GM12801 (cell line): Measurements from ENCODE around the gene OR8G5.

Experiments used
- CTCF ChIP-seq: IDR thresholded peaks from one replicate; pipeline ENCODE4 v1.5.1; 2011; ENCODE audit warnings: control low read depth; ENCODE audit not compliant: insufficient read length; ENCODE audit errors: extremely low read depth

Gene OR8G5

GRCh38 chr11:124222407-124222806, 33.8 kb upstream of the OR8G5 start:
- no peak for TF ChIP-seq CTCF

GRCh38 chr11:124225471-124225870, 30.7 kb upstream of the OR8G5 start:
- no peak for TF ChIP-seq CTCF

- no peak for TF ChIP-seq CTCF
Observed at GRCh38 chr11:124233376-124233775, 22.8 kb upstream of the OR8G5 start.

GRCh38 chr11:124238512-124238911, 17.7 kb upstream of the OR8G5 start:
- TF ChIP-seq CTCF: no peak

- TF ChIP-seq CTCF: no peak
Observed at GRCh38 chr11:124240621-124241397, 15.4 kb upstream of the OR8G5 start, which contains the start of gene OR8G1. TSS of gene OR8G1 (plus strand) at chr11:124241095. CDS start at chr11:124249676, 8,581 bp downstream.

GRCh38 chr11:124274000-124274399, 17.8 kb downstream of the OR8G5 start:
- TF ChIP-seq CTCF: no peak

GRCh38 chr11:124276081-124276480, 19.9 kb downstream of the OR8G5 start:
- no peak for TF ChIP-seq CTCF

GRCh38 chr11:124277207-124277606, 21.0 kb downstream of the OR8G5 start:
- TF ChIP-seq CTCF: no peak
